Measurements from ENCODE around the gene CMTM7. TPM values are rescaled to one million over a fixed set of nuclear protein-coding genes. Genes with fewer than 3 reads are reported as not detected.

Gene CMTM7
- total and polyA plus RNA-seq, 2 of the 8 experiments (the other 6 are each of a cell fraction or from before 2014, with no cell fraction given) = 33.3 to 65.8 TPM

- H3K27ac ChIP-seq (ENCODE audit: low read depth, low read length) = no peak overlapping the region
- no peak for FAIRE-seq
- no peak overlapping the region for H2BK20ac ChIP-seq (ENCODE audit: low read length)
- no peaks in the 10 kb centered on the region for H3K79me1 ChIP-seq (ENCODE audit: low read depth, low read length)
- H3K27me3 ChIP-seq (replicated peaks in 1 of 4; ENCODE audit: control insufficient read depth in 3 of 4, extremely low read depth in 1 of 4, insufficient read depth in 3 of 4, low read length in 3 of 4) = no peaks in the 10 kb centered on the region
- H3K9me3 ChIP-seq (ENCODE audit: insufficient read depth in 2 of 2, low read depth in 1 of 2, low read length in 1 of 2) = no peaks in the 10 kb centered on the region
- H2AK5ac ChIP-seq (ENCODE audit: low read depth, low read length) = no peak overlapping the region
- H4K91ac ChIP-seq (replicated peaks; ENCODE audit: insufficient read length, low read length) = no peak overlapping the region
- H3K4me2 ChIP-seq (ENCODE audit: insufficient read depth in 1 of 2, low read depth in 2 of 2, low read length in 2 of 2) = no peak overlapping the region
- no peak overlapping the region for H2BK120ac ChIP-seq (replicated peaks; ENCODE audit: low read depth, low read length)
- no peak overlapping the region for H3K23ac ChIP-seq (ENCODE audit: insufficient read length)
- no peak overlapping the region for H2BK15ac ChIP-seq (ENCODE audit: low read length)
- WGBS, 2 experiments (ENCODE audit: extremely low coverage in 1 of 2, insufficient coverage in 1 of 2, insufficient read length in 1 of 2, insufficient replicate concordance in 2 of 2, low coverage in 1 of 2, low lambda C conversion rate in 2 of 2, missing lambda C conversion rate in 1 of 2) = 89% methylated on average over 2 of the region's 2 CpGs; no CpG with 5 or more reads in 1 of the 2 experiments
- H3K18ac ChIP-seq (ENCODE audit: extremely low read depth, low read length) = no peak overlapping the region
- no peak overlapping the region for H3K4me3 ChIP-seq (ENCODE audit: extremely low read depth in 1 of 4, insufficient read depth in 2 of 4, low read depth in 3 of 4, low read length in 4 of 4)
- H3K9ac ChIP-seq (replicated peaks in 1 of 4; ENCODE audit: extremely low read depth in 1 of 4, low read depth in 3 of 4, low read length in 3 of 4) = no peak overlapping the region
- no peak overlapping the region for H4K8ac ChIP-seq (ENCODE audit: extremely low read depth, insufficient read depth, low read length)
- no peaks in the 10 kb centered on the region for H3K23me2 ChIP-seq (ENCODE audit: low read depth, low read length)
- H3K79me2 ChIP-seq (ENCODE audit: control insufficient read depth in 1 of 2, insufficient read depth in 2 of 2, low read length in 2 of 2) = no peaks in the 10 kb centered on the region
- H2BK5ac ChIP-seq (ENCODE audit: low read depth, low read length) = no peak overlapping the region
- no peak overlapping the region for H2BK12ac ChIP-seq (ENCODE audit: low read depth, low read length)
- H4K20me1 ChIP-seq (replicated peaks in 1 of 2; ENCODE audit: control insufficient read depth in 1 of 2, insufficient read depth in 2 of 2, low read length in 2 of 2) = no peaks in the 10 kb centered on the region
- H3K36me3 ChIP-seq (ENCODE audit: control insufficient read depth in 2 of 4, insufficient read depth in 4 of 4, low read length in 3 of 4) = peaks cover 0 to 3% (median 0%) of the 10 kb centered on the region in 4 experiments; a peak in 1 of 8 replicates
- DNase-seq (ENCODE audit: low read depth in 1 of 2, low spot score in 2 of 2) = no peak
- CTCF ChIA-PET (ENCODE audit: partially characterized antibody) = interaction anchor here (0.6 to 4.3 kb wide), 10 partner anchors 10 to 432 kb away, joined by 3 to 32 read pairs (median 4); no protein-coding TSS in a partner anchor
- H4K5ac ChIP-seq (ENCODE audit: insufficient read length, low read depth, low read length) = no peak overlapping the region
- TF ChIP-seq ZNF274 (IDR thresholded peaks at IDR 0.05; ENCODE audit: borderline replicate concordance, extremely low read depth, low read length) (no peak), KDM4A (IDR thresholded peaks at IDR 0.05; ENCODE audit: low read depth, low read length, severe bottlenecking) (no peak), SP4 (IDR thresholded peaks at IDR 0.05; ENCODE audit: low read length) (no peak)
- no peak overlapping the region for H3K4ac ChIP-seq (replicated peaks; ENCODE audit: insufficient read length, low read depth, low read length)
- H3K56ac ChIP-seq (replicated peaks; ENCODE audit: insufficient read length, low read depth, low read length) = no peak overlapping the region
- POLR2A ChIA-PET (ENCODE audit: partially characterized antibody) = interaction anchor here (1.0 kb wide), 1 partner anchor 59 kb away, joined by 3 read pairs; the partner anchor contains the start of gene CMTM7
- no peak overlapping the region for H3K14ac ChIP-seq (ENCODE audit: insufficient read length)
- H3K4me1 ChIP-seq (replicated peaks in 1 of 4; ENCODE audit: control insufficient read depth in 3 of 4, insufficient read depth in 4 of 4, low read length in 3 of 4) = peaks cover 0 to 7% (median 7%) of the 10 kb centered on the region in 4 experiments; a peak in 4 of 7 replicates
- H2AFZ ChIP-seq (ENCODE audit: low read length) = no peak overlapping the region
Measured at GRCh38 chr3:32450426-32450825, 58.8 kb downstream of the CMTM7 start.
